ENCODE measurements around the gene LTA4H.
"Not testable (repeated sequence)": the region's sequence is repeated elsewhere in the genome, so short reads cannot be mapped to it uniquely, and the experiment has no call there.

The LTA4H gene

GRCh38 chr12:96035283-96036236 is at the start of gene LTA4H:
TSS of gene LTA4H (minus strand) at chr12:96035587. CDS start at chr12:96035519, 68 bp downstream.
- DNase-seq = peak; percentile 98 to 99

DNA sequence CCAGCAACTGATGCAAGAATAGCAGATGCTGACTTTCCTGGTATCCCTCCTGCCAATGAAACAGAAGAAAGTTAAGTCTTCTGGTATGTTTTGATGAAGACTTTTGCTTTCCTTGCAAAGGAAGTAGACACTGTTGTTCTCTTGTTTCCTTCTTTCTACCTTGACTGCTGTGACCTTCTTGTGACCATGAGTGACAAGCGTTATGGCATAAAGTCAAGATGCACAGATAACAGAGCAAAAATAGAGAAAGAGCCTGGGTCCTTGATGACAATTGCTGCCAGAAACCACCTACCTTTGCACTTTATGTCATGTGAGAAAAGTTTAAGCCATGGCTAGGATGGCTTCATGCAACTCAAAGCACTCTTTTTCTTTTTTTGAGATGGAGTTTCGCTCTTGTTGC is 49.2 kb upstream of the LTA4H start:
- no peak for DNase-seq

DNA sequence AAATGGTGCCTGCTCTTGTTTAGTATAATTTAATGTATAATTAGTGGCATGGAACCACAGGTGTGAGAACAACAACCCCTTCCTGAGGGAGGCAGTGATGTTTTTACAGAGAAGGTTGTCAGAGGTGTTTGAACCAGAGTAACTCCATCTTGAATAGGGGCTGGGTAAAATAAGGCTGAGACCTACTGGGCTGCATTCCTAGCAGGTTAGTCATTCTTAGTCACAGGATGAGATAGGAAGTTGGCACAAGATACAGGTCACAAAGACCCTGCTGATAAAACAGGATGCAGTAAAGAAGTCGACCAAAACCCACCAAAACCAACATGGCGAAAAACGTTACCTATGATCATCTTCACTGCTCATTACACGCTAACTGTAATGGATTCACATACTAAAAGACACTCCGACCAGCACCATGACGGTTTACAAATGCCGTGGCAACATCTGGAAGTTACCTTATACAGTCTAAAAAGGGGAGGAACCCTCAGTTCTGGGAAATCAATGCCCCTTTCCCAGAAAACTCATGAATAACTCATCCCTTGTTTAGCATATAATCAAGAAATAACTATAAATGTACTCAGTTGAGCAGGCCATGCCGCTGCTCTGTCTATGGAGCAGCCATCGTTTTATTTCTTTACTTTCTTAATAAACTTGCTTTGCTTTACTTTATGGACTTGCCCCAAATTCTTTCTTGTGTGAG is 47.8 kb upstream of the LTA4H start:
- no peak for DNase-seq

DNA sequence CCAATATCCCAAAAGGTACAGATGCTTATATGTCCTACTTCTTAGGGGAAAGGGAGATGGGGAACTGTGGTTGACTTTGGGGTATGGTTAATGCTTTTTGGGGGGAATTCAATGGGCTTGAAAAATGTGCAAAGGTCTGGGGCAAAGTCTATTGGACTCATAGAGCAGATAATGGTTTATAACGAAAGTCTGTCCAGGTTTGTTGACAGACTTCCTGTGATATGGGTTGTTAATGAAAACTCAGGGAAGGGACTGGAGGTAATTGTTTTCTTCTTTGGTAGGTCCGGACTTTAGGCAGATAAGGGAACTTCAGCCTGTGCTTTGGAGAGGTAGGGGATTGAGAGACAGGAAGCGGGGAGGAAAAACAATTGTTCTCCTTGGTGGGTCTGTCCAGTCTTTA is 46.2 kb upstream of the LTA4H start:
- no peak for DNase-seq

DNA sequence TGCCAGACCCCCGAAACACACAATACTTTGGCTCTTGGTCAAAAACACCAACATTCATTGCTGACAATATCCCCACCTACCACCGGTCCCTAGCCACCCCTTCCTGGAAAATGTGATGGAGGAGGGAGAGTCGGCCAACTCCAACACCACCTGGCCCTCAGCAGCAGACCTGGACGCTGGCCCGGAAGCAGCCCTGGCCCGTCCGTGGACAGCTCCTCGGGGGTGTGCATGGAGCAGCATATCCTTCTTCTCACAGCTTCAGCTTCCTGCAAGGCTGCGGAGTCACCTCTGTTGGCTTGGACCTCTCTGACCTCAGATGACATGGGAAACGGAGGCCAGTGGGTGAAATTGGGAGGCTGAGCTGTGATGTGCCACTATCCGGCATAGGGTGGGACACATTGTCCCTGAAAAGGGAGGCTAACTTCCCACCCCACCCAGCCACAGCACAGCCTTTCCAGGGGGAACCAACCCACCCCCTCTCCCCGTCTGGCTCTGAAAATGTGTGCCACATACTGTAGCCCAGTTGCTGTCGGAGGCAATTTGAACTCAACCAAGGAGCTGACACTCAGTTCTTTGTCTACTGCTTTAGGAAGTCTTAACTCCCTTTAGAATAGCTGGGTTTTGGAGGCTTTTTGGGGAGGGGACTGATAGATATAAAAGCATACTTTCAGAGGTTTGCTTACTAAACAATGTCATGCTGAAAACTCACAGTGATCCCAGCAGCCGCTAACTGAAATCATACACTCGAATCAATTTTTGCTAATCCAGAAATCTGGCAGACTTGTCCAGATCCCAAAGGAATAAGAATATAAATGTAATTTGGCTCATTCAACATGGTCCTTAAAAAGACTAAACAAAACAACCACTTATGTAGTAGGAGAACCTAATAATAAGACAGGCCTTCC is 43.1 kb upstream of the LTA4H start:
- peak; percentile 64 to 75 for DNase-seq

GRCh38 chr12:96077081-96077480 is 41.7 kb upstream of the LTA4H start:
- DNase-seq = no peak

GRCh38 chr12:96075560-96075959 is 40.2 kb upstream of the LTA4H start:
- no peak for DNase-seq

DNA sequence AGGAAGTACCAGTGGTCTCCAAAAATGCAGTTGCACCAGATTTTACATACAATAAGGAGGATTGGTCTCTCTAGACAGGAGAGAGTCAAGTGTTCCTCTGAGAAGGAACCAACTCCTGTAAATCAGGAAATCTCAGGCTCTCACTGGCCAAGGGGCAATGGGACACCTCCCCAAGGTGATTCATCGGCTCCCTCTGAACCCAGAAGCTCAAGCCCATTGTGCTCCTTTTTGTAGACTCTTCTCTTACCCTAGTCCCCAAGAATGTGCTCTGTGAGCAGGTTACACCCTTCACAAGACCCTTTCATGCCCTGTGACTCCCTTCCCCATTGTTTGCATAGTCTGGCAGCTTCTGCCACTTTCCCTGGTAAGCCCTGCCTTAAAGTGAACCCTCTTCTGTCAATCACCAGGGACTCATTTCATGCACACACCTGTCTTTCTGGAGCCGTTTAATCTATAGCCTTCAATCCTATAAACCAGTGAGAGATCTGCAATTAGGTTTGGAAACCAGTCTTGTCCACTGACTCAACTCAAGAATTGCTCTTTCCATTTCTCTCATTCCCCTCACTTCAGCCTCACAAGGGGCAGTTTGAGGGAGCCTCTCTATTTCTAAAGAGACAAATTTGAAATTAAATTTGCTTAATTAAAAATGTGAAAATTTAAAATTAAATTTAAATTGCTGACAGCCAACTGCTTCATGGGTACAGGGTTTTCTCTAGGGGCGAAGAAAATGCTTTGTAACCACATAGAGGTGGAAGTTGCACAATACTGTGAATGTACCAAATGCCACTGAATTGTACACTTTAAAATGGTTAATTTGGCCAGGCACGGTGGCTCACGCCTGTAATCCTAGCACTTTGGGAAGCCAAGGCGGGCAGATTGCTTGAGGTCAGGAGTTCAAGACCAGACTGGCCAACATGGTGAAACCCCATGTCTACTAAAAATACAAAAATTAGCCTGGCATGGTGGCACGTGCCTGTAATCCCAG is 38.3 kb upstream of the LTA4H start:
- no peak for DNase-seq

DNA sequence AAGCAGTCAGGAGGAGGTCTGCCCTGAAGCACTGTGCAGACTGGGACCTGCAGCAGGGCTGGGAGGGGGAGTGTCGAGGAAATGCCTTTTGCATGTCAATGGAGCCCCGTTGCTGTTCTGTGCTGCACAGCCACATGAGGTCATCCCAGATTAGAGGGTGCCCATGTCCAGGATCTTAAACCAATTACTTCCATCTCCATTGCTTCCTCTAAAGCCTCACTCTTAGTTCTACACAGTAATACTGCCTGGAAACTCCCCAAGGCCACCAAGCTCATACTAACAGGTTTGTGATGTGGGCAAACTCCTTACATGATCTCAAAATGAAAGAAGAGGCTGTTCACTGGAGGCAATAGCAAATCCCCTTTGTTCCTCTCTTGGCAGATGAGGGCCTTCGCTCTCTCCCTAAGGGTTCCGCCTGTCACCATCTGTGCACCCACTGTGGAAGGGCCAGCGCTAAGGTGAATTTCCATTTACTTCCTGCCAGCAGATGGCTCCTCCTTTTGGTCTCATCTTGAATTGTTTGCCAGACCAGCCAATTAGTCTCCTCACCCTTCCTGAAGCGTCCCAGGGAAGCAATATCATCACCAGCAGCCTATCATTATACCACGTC is 35.4 kb upstream of the LTA4H start:
- peak; percentile 76 to 95 for DNase-seq

DNA sequence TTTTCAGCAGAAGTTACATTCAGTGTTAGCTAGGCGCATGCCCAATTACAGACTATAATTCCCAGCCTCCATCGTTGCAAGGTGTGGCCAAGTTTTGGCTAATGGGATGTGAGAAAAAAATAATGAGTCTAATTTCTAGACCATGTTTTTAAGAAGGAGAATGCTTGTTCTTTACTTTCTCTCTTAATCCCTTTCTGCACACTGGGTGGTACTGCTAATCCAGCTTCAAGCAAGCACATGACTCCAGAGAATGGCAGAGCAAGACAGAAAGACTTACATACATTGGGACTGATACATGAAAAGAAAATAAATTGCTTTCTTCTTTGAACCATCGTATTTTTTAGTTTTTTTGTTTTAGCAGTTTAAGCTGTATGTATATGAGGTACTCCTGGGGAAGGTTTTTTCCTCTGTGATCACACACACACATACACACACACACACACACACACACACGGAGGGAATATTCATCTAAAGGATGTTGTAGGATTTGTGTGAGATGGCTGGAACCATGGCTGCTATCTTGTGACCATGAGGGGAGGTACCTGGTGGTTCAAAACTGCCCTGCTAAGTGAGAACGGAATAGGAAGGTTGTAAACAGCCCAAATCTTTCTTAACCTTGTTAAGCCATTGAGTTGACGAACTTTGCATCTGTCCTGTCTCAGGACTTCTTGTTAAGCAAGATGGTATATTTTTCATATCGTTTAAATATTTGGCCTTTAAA is 34.3 kb upstream of the LTA4H start:
- no peak for DNase-seq

- DNase-seq = no peak
These were observed 33.2 kb upstream of the LTA4H start for GRCh38 chr12:96068636-96069035.

- no peak for DNase-seq
These were observed 32.7 kb upstream of the LTA4H start for GRCh38 chr12:96068111-96068510.

DNA sequence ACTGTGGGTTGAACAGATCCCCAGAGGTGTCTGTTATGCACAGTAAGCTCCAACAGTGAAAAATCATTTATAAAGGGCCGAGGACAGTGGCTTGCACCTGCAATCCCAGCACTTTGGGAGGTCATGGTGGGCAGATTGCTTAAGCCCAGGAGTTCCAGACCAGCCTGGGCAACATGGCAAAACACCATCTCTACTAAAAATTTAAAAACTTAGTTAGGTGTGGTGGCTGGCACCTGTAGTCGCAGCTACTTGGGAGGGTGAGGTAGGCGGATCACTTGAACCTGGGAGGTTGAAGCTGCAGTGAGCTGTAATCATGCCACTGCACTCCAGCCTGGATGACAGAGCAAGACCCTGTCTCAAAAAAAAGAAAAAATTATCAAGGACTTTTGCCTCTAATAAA is 30.4 kb upstream of the LTA4H start:
- not testable (repeated sequence) for DNase-seq

DNA sequence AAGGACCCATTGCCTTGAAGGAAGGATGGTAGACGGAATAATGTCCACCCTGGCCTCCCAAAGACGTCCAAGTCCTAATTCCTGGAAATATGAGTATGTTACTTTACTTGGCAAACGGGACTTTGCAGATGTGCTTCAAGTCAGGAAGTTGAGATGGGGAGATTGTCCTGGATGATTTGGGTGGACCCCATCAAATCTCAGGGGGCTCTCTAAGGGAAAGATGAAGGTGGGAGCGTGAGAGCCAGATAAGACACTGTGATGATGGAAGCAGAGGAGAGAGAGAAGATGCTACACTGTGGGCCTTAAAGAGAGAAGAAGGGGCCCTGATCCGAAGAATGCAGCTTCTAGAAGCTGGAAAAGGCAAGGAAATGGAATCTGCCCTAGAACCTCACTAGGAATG is 29.6 kb upstream of the LTA4H start:
- no peak for DNase-seq

- DNase-seq = no peak
These were observed 28.9 kb upstream of the LTA4H start for GRCh38 chr12:96064271-96064670.

DNA sequence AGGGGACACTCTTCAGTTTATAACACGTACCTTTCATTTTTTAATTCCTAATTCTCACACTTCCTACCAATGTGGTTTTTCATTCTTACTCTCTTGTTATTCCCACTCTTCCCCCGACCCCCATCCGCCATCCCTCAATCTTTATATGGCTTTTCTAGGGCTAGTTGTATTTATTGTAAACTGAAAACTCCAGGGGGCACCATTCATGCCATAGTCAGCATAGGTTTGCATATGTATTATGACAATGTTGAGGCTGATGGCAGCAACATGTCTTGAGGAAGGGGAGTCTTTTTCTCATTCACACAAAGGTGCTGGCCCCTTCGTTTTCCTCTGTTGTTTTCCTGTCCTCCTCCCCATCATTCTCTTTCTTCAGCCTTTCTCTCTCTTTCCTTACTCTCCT is 27.7 kb upstream of the LTA4H start:
- DNase-seq = peak in 1 of 2 experiments; percentile 34

DNA sequence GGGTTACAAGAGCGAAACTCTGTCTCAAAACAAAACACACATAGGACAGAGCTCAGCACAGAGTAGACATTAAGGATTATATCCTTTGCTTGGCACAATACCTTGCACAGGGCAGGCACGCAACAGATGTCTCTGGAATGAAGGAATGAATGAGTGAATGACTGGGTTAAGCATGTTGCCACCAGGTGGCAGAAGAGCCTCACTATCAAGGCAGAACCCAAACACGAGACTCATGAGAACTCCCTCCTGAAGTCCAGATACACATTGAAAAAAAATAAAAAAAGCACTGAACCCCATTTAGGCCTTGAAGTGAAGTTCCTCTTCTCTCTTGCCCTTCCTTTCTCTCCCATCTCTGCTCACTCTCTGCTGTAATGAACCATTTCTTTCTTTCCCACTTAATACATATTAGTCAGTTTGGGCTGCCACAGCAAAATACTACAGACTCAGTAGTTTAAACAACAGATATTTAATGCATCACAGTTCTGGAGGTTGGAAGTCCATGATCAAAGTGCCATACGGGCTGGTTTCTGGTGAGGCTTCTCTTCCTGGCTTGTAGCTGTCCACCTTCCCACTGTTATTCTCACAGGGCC is 26.6 kb upstream of the LTA4H start:
- peak; percentile 49 to 82 for DNase-seq

GRCh38 chr12:96061323-96061722 is 25.9 kb upstream of the LTA4H start:
- DNase-seq = no peak

DNA sequence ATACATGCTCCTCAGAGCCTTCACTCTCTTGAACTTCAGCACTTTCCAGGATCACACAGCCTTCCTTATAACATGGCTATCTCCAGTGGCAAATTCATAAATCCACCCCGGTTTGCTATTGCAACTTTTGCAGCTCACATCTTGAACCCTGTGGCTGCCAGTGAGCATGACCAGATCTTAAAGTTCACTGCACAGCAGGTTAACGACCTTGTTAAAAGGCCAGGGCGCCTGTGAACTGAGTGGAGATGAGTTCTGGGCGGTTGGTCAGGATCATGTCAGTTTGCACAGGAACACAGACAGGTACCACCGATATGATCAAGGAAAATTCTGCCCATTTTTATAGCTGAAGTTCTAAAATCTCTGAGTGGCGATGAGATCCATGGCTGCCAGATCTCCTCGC is 24.7 kb upstream of the LTA4H start:
- no peak for DNase-seq

DNA sequence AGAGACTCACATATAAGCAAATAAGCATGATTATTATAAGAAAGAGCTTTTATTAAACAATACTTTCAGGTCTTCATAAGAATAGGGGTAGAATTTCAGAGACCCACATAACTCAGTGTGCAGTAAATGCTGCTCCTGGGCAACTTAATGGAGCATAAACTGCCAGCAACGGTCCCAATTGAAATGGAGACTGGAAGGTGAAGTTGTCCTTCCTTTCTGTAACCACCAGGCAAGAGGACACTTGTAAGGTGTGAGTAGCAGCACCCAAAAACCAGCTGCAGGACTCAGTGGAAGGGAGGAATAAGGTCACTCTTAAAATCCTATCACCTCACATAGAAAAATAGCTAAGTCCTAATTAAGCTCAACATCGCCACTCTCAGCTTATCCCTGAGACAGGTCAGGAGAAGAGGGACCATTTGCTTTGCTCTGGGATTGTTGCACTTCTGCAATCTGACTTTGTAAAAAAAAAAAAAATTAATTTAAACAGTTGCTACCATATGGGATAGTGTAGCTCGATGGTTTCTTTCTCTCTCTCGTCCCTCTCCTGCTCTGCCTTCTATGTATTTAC is 22.7 kb upstream of the LTA4H start:
- DNase-seq = no peak

Data from NCI-H446 (cell line).